HepG2 (cell line): ENCODE results near the gene COPZ1. TPM values are rescaled to one million over a fixed set of nuclear protein-coding genes. Genes with fewer than 3 reads are reported as not detected.

Source experiments
- ATAC-seq: fragments of 200-7000 bp; cut with Tn5 transposase; 3 replicates; pipeline ENCODE4 v1.9.1; 2020; ENCODE audit warnings: mild to moderate bottlenecking, moderate library complexity
- BruUV-seq: library from RNA; stranded (reverse); fragments of 400-500 nt; replicated peaks from 2 replicates; lab custom pipeline; 2021; lab: Mats Ljungman, UMichigan
- CTCF ChIA-PET: fragments of 300-600 bp; formaldehyde crosslinking; extraction: SDS; loops from one replicate; lab custom pipeline; 2021; ENCODE audit warnings: low total read pairs, inconsistent platforms, low intra/inter-chr PET ratio; lab: Yijun Ruan, JAX
- POLR2A ChIA-PET: fragments of 350-600 bp; sonication (Branson Sonifier 250); formaldehyde crosslinking; loops from one replicate; lab custom pipeline; 2020; ENCODE audit warnings: antibody characterized with exemption, inconsistent platforms; lab: Yijun Ruan, JAX
- DNase-seq: peaks from one replicate; pipeline ENCODE4 v3.0.0-alpha.2; 2015; ENCODE audit warnings: low spot score
- FAIRE-seq: peaks from 3 replicates; lab custom pipeline; 2011; peaks lifted over from hg19 to GRCh38; lab: Jason Lieb, UNC
- H2AFZ ChIP-seq: one replicate; pipeline ENCODE4 v1.6.1; 2011; ENCODE audit warnings: low read length, inconsistent platforms
- H3K27ac ChIP-seq: fragments of 300-600 bp; 3 replicates; pipeline ENCODE4 v1.8.0; 2011; ENCODE audit warnings: mixed run types, mild to moderate bottlenecking, mixed read lengths, low read length, inconsistent platforms; ENCODE audit not compliant: insufficient read depth; ENCODE audit errors: extremely low read length
- H3K27me3 ChIP-seq, 2 experiments: fragments of 200-600 bp in 1 of 2; 2 replicates in 1 of 2; 3 replicates in 1 of 2; pipeline versions ENCODE4 v1.6.0 to v1.8.0; 2011; ENCODE audit warnings: low read length in 2 of 2, mild to moderate bottlenecking in 2 of 2, moderate library complexity in 2 of 2, inconsistent platforms in 1 of 2; ENCODE audit not compliant: insufficient read depth in 2 of 2, control insufficient read depth in 1 of 2
- H3K36me3 ChIP-seq, 2 experiments: fragments of 200-600 bp in 1 of 2; replicated peaks in 1 of 2; 2 replicates in 1 of 2; 3 replicates in 1 of 2; pipeline versions ENCODE4 v1.5.1 to v1.8.0; 2011; ENCODE audit warnings: low read length in 2 of 2, inconsistent platforms in 1 of 2; ENCODE audit not compliant: insufficient read depth in 2 of 2, control insufficient read depth in 1 of 2
- H3K4me1 ChIP-seq: 2 replicates; pipeline ENCODE4 v1.5.1; 2012; ENCODE audit warnings: low read length, inconsistent platforms; ENCODE audit not compliant: insufficient read depth
- H3K4me2 ChIP-seq: 2 replicates; pipeline ENCODE4 v1.6.0; 2011; ENCODE audit warnings: low read depth, low read length, inconsistent platforms
- H3K4me3 ChIP-seq, 3 experiments: fragments of 200-600 bp in 1 of 3; sonication (generic), shearing (Covaris generic) in 1 of 3; replicated peaks in 1 of 3; 2 replicates each; pipeline ENCODE4 v1.5.1; 2011 to 2016; ENCODE audit warnings: low read length in 3 of 3, inconsistent platforms in 2 of 3, low read depth in 2 of 3, mild to moderate bottlenecking in 2 of 3, control low read depth in 1 of 3, mixed read lengths in 1 of 3; ENCODE audit not compliant: insufficient read depth in 1 of 3
- H3K79me2 ChIP-seq: one replicate; pipeline ENCODE4 v1.6.1; 2011; ENCODE audit warnings: low read length, inconsistent platforms; ENCODE audit not compliant: insufficient read depth
- H3K9ac ChIP-seq: 2 replicates; pipeline ENCODE4 v1.6.0; 2011; ENCODE audit warnings: mild to moderate bottlenecking, low read depth, low read length, inconsistent platforms; ENCODE audit not compliant: insufficient read depth
- H3K9me3 ChIP-seq: 2 replicates; pipeline ENCODE4 v1.5.1; 2012; ENCODE audit warnings: mild to moderate bottlenecking, low read length
- H4K20me1 ChIP-seq: 2 replicates; pipeline ENCODE4 v1.6.0; 2011; ENCODE audit warnings: inconsistent platforms, mild to moderate bottlenecking, low read length, moderate library complexity; ENCODE audit not compliant: insufficient read depth
- ATM ChIP-seq: fragments of 450-650 bp; IDR thresholded peaks from 2 replicates; pipeline ENCODE4 v1.7.1; 2017; ENCODE audit warnings: mild to moderate bottlenecking, borderline replicate concordance
- ETV6 ChIP-seq: sonication (generic); formaldehyde crosslinking; conservative IDR thresholded peaks from 2 replicates; pipeline ENCODE4 v1.4.0; 2020; ENCODE audit warnings: missing genetic modification reagents
- KMT2A ChIP-seq: sonication (generic); formaldehyde crosslinking; IDR thresholded peaks from 2 replicates; pipeline ENCODE4 v1.4.0; 2020; ENCODE audit warnings: missing genetic modification reagents
- RELA ChIP-seq: sonication (generic); formaldehyde crosslinking; IDR thresholded peaks from 2 replicates; pipeline ENCODE4 v1.4.0; 2020; ENCODE audit warnings: missing genetic modification reagents
- SMAD9 ChIP-seq: sonication (generic); formaldehyde crosslinking; IDR thresholded peaks from 2 replicates; pipeline ENCODE4 v1.5.1; 2020; ENCODE audit warnings: mild to moderate bottlenecking, missing genetic modification reagents
- ZNF260 ChIP-seq: sonication (generic); formaldehyde crosslinking; IDR thresholded peaks from 2 replicates; pipeline ENCODE4 v1.4.0; 2020; ENCODE audit warnings: missing genetic modification reagents, low read depth, mild to moderate bottlenecking, borderline replicate concordance
- ZNF563 ChIP-seq: sonication (generic); formaldehyde crosslinking; IDR thresholded peaks from 2 replicates; pipeline ENCODE4 v1.8.0; 2022; ENCODE audit warnings: mild to moderate bottlenecking, moderate library complexity, missing genetic modification reagents
- WGBS: methylation state at CpG from one replicate; pipeline ENCODE4 v1.1.6; 2017; ENCODE audit warnings: low lambda C conversion rate; 5-methylcytosine and 5-hydroxymethylcytosine counted together
- in situ Hi-C: cut with HindIII; loops from 2 replicates; pipeline ENCODE4 v1.10.0; 2017; ENCODE audit warnings: low pct_unique_long_range_greater_than_20kb; ENCODE audit not compliant: extremely low pct_ligation_motif_present
- intact Hi-C: fragments of 100-400 bp; cut with micrococcal nuclease; formaldehyde crosslinking; loops from one replicate; pipeline ENCODE4 v1.10.0; 2022; ENCODE audit not compliant: unreplicated experiment
- polyA plus RNA-seq, 8 experiments: library from polyadenylated mRNA; depleted of rRNA in 3 of 8; stranded (reverse) in 7 of 8; unstranded in 1 of 8; fragments of >200 nt; fragmentation: Illumina TruSeq in 4 of 8; extraction: Trizol in 4 of 8; gene quantifications; 2 replicates each; pipeline versions ENCODE4 v1.2.1 to v1.2.3, GENCODE V29; 2011 to 2016; ENCODE audit warnings: low read depth in 4 of 8, missing spikeins in 1 of 8, mixed read lengths in 1 of 8; ENCODE audit not compliant: insufficient read depth in 1 of 8
- total RNA-seq, 5 experiments: library from RNA; depleted of rRNA; stranded (reverse); fragments of >200 nt; fragmentation: Illumina TruSeq; extraction: Trizol; gene quantifications; 2 replicates each; pipeline ENCODE4 v1.2.3, GENCODE V29; 2016; ENCODE audit warnings: low read depth in 1 of 5
- TF ChIP-seq, protein P1 (sequence below), 2 experiments: fragments of 450-650 bp in 1 of 2; sonication (generic) in 1 of 2; formaldehyde crosslinking; IDR thresholded peaks; 2 replicates each; pipeline versions ENCODE4 v1.5.0 to v1.8.0; 2020 to 2022; ENCODE audit warnings: mild to moderate bottlenecking in 1 of 2, missing genetic modification reagents in 1 of 2
- TF ChIP-seq, protein P2 (sequence below): sonication (generic); formaldehyde crosslinking; IDR thresholded peaks from 2 replicates; pipeline ENCODE4 v1.4.0; 2020; ENCODE audit warnings: mild to moderate bottlenecking, missing genetic modification reagents

Gene COPZ1
- total and polyA plus RNA-seq, 2 of the 13 experiments (the other 11 are each of a cell fraction or from before 2014, with no cell fraction given), result 125 to 184 TPM

DNA sequence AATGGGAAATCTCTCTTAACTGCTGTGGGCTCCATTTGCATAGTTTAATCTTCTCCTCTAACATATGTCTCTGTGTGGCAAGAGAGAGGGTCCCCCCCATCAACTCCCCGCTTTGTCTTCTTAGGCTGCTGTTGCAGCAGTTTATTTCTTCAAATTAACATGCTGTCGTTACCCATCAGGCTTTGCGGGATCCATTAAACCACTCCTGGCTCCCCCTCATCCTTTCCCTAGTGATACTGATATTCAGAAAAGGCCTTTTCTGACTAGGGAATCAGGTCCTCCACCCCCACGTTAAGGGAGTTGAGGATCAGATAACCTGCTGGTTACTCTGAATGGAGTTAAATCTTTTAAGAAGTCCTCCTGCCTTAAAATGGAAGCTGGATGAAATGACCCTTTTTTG lies 24.1 kb downstream of the COPZ1 start:
- no peak overlapping the region for H3K27ac ChIP-seq
- peaks cover 20% of the 10 kb centered on the region for H3K4me1 ChIP-seq
- BruUV-seq, result no TSS peak
- no peak overlapping the region for H3K4me3 ChIP-seq
- H3K36me3 ChIP-seq, result peaks cover 30 to 60% of the 10 kb centered on the region in 2 experiments
- H4K20me1 ChIP-seq, result no peaks in the 10 kb centered on the region
- 95% methylated on average over 4 of the region's 4 CpGs for WGBS
- no peak for ATAC-seq
- no peaks in the 10 kb centered on the region for H3K27me3 ChIP-seq
- no peak for FAIRE-seq
- POLR2A ChIA-PET, result no interaction called here
- no peak overlapping the region for H2AFZ ChIP-seq
- in situ Hi-C loops (no loop called here), intact Hi-C loops (no loop called here)
- H3K79me2 ChIP-seq, result no peaks in the 10 kb centered on the region
- CTCF ChIA-PET, result no interaction called here
- no peak for DNase-seq
- H3K9ac ChIP-seq, result no peak overlapping the region
- no peaks in the 10 kb centered on the region for H3K9me3 ChIP-seq
- no peak overlapping the region for H3K4me2 ChIP-seq
- no peak for TF ChIP-seq ZNF563 (CRISPR knock-in tag)
- no peak for TF ChIP-seq ATM

DNA sequence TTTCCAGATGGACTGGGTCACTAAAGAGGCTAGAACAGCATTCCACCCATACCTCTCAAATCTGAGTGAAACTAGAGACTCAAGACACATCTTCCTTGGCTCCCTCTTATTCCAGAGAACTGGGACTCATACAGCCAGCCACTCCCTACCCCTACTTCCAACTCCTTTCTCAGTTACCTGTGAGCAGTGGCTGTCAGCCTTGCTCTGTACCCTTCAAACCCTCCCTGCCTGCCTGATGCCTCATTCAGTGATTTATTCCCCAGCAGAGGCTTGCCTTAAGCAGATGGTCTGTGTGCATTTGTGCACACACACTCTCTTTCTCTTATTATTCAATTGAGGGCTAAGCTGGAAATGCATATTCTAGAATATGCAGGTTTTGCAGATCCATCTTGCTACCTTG lies 24.7 kb downstream of the COPZ1 start:
- CTCF ChIA-PET, result no interaction called here
- Histone ChIP-seq H3K27me3 (no peaks in the 10 kb centered on the region), H3K4me3 (no peak overlapping the region), H3K9ac (no peak overlapping the region), H2AFZ (no peak overlapping the region), H3K79me2 (no peaks in the 10 kb centered on the region), H3K4me2 (no peak overlapping the region), H3K4me1 (peaks cover 20% of the 10 kb centered on the region), H3K36me3 (peaks cover 30 to 58% of the 10 kb centered on the region in 2 experiments), H4K20me1 (no peaks in the 10 kb centered on the region), H3K27ac (no peak overlapping the region), H3K9me3 (no peaks in the 10 kb centered on the region)
- BruUV-seq, result no TSS peak
- ATAC-seq (no peak), DNase-seq (no peak), FAIRE-seq (no peak)
- in situ Hi-C loops, result no loop called here
- TF ChIP-seq ETV6 (CRISPR knock-in tag) (no peak), RELA (no peak), ZNF260 (CRISPR knock-in tag) (no peak), KMT2A (CRISPR knock-in tag) (no peak), SMAD9 (CRISPR knock-in tag) (no peak)
- TF ChIP-seq, protein P1, sequence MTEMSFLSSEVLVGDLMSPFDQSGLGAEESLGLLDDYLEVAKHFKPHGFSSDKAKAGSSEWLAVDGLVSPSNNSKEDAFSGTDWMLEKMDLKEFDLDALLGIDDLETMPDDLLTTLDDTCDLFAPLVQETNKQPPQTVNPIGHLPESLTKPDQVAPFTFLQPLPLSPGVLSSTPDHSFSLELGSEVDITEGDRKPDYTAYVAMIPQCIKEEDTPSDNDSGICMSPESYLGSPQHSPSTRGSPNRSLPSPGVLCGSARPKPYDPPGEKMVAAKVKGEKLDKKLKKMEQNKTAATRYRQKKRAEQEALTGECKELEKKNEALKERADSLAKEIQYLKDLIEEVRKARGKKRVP (CRISPR knock-in tag; IDR thresholded peaks at IDR 0.05), result no peak
- TF ChIP-seq, protein P2, sequence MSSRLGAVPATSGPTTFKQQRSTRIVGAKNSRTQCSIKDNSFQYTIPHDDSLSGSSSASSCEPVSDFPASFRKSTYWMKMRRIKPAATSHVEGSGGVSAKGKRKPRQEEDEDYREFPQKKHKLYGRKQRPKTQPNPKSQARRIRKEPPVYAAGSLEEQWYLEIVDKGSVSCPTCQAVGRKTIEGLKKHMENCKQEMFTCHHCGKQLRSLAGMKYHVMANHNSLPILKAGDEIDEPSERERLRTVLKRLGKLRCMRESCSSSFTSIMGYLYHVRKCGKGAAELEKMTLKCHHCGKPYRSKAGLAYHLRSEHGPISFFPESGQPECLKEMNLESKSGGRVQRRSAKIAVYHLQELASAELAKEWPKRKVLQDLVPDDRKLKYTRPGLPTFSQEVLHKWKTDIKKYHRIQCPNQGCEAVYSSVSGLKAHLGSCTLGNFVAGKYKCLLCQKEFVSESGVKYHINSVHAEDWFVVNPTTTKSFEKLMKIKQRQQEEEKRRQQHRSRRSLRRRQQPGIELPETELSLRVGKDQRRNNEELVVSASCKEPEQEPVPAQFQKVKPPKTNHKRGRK, result no peak
- intact Hi-C loops, result no loop called here
- POLR2A ChIA-PET, result no interaction called here
